PC-9 (cell line): ENCODE results near the gene LMBR1. TPM values are rescaled to one million over a fixed set of nuclear protein-coding genes. Genes with fewer than 3 reads are reported as not detected.

Experiments used
- BruUV-seq: library from RNA; stranded (reverse); fragments of 400-500 nt; replicated peaks from 2 replicates; lab custom pipeline; 2021; lab: Mats Ljungman, UMichigan
- CTCF ChIA-PET: fragments of 300-600 bp; sonication (Branson Sonifier 250); formaldehyde crosslinking; loops from one replicate; lab custom pipeline; 2022; ENCODE audit warnings: antibody characterized with exemption; lab: Charles Lee
- POLR2A ChIA-PET: fragments of 300-600 bp; sonication (Branson Sonifier 250); formaldehyde crosslinking; loops from one replicate; lab custom pipeline; 2022; ENCODE audit warnings: antibody characterized with exemption; ENCODE audit not compliant: unreplicated experiment; lab: Charles Lee
- DNase-seq, 2 experiments: peaks; one replicate each; pipeline versions ENCODE4 v3.0.0 to v3.0.0-alpha.2; 2015 to 2022; ENCODE audit warnings: mixed read lengths in 1 of 2
- H2AFZ ChIP-seq: fragments of 200-600 bp; sonication (generic); 2 replicates; pipeline ENCODE4 v1.8.1; 2017; ENCODE audit warnings: antibody characterized with exemption
- H3F3A ChIP-seq: fragments of 200-600 bp; sonication (generic); 2 replicates; pipeline ENCODE4 v1.8.1; 2017; ENCODE audit warnings: antibody characterized with exemption, mild to moderate bottlenecking, low read depth; ENCODE audit not compliant: insufficient read depth
- H3K27ac ChIP-seq: fragments of 200-600 bp; sonication (generic); 2 replicates; pipeline ENCODE4 v1.6.1; 2016; ENCODE audit warnings: mixed run types
- H3K27me3 ChIP-seq: fragments of 200-600 bp; sonication (generic); 2 replicates; pipeline ENCODE4 v1.6.1; 2016; ENCODE audit warnings: low read depth, mixed run types; ENCODE audit not compliant: insufficient read depth
- H3K36me3 ChIP-seq: fragments of 200-600 bp; sonication (generic); 2 replicates; pipeline ENCODE4 v1.6.1; 2016; ENCODE audit warnings: low read depth, mixed run types
- H3K4me1 ChIP-seq: fragments of 200-600 bp; sonication (generic); replicated peaks from 2 replicates; pipeline ENCODE4 v1.6.1; 2016; ENCODE audit warnings: mixed run types; ENCODE audit not compliant: insufficient read depth
- H3K4me2 ChIP-seq: fragments of 200-600 bp; sonication (generic); 2 replicates; pipeline ENCODE4 v1.6.1; 2017; ENCODE audit warnings: mixed run types
- H3K4me3 ChIP-seq: fragments of 200-600 bp; sonication (generic); 2 replicates; pipeline ENCODE4 v1.6.1; 2016; ENCODE audit warnings: mixed run types
- H3K79me2 ChIP-seq: fragments of 200-600 bp; sonication (generic); 2 replicates; pipeline ENCODE4 v1.6.1; 2017; ENCODE audit warnings: low read depth, mixed run types
- H3K9me2 ChIP-seq: fragments of 200-600 bp; sonication (generic); 2 replicates; pipeline ENCODE4 v1.8.1; 2017; ENCODE audit warnings: mild to moderate bottlenecking; ENCODE audit not compliant: insufficient read depth
- H3K9me3 ChIP-seq: fragments of 200-600 bp; sonication (generic); 2 replicates; pipeline ENCODE4 v1.8.1; 2016; ENCODE audit warnings: low read depth; ENCODE audit not compliant: insufficient read depth
- H4K20me1 ChIP-seq: fragments of 200-600 bp; sonication (generic); 2 replicates; pipeline ENCODE4 v1.8.1; 2017; ENCODE audit not compliant: insufficient read depth
- EZH2 ChIP-seq: fragments of 200-600 bp; sonication (generic); IDR thresholded peaks from 2 replicates; pipeline ENCODE4 v1.8.0; 2017; ENCODE audit warnings: antibody characterized with exemption, low read depth
- intact Hi-C: fragments of 100-400 bp; cut with micrococcal nuclease; formaldehyde crosslinking; loops from one replicate; pipeline ENCODE4 v1.10.0; 2022; ENCODE audit not compliant: unreplicated experiment
- total RNA-seq: library from RNA; stranded (reverse); gene quantifications from 2 replicates; pipeline ENCODE4 v1.2.3, GENCODE V29; 2021
- TF ChIP-seq, protein P1 (sequence below): fragments of 200-600 bp; sonication (generic); conservative IDR thresholded peaks from 2 replicates; pipeline ENCODE4 v1.6.1; 2017; ENCODE audit warnings: mixed run types, antibody characterized with exemption, mild to moderate bottlenecking, moderate library complexity

LMBR1 gene
- total RNA-seq, 1 experiment from 2014 or later: 85.0 TPM

DNA sequence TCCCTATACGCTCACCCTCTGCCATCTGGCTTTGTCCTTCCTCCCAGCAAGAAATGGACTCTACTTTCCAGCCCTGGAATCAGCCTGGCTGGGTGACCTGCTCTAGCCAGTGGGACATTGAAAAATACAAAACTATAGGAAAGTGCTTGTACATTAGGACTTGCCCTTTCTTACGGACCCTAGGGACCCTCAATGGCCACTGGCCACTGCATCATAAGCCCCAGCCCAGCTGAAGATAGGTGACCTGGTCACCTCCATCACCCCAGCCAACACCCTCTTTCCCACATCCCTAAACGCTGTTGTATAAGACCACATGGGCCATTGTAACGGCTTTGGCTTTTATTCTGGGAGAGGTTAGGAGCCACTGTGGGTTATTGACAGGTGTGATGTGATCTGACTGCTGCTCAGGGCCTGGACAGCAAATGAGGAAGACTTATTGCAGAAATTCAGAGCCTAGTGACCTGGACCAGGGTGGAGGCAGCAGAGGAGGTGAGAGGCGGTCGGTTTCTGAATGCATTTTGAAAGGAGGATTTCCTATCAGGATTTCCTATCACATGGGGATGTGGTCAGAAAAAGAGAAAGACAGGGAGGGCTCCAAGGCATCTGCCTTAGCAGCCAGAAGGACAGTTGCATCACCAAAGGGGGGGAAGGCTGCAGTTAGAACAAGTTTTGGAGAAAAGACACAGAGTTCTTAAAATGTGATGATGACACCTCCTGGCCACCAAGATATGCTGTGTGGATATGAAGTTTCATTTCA is 2.2 kb upstream of the LMBR1 start:
- no peak overlapping the region for H3K27ac ChIP-seq
- intact Hi-C loops: no loop called here
- H3K27me3 ChIP-seq: no peaks in the 10 kb centered on the region
- peaks cover 25% of the 10 kb centered on the region for H3K79me2 ChIP-seq
- no peak overlapping the region for H2AFZ ChIP-seq
- no peaks in the 10 kb centered on the region for H3K9me3 ChIP-seq
- no peaks in the 10 kb centered on the region for H3F3A ChIP-seq
- H3K4me2 ChIP-seq: no peak overlapping the region
- ChIA-PET CTCF (interaction anchor here (0.5 kb wide), 1 partner anchor 64 kb away, joined by 5 read pairs; no protein-coding TSS in a partner anchor), POLR2A (no interaction called here)
- DNase-seq: no peak
- BruUV-seq: no TSS peak
- peaks cover 6% of the 10 kb centered on the region; the same call in 1 of the 2 replicates for H4K20me1 ChIP-seq
- H3K36me3 ChIP-seq: no peaks in the 10 kb centered on the region
- H3K4me1 ChIP-seq: peaks cover 15% of the 10 kb centered on the region
- H3K9me2 ChIP-seq: no peaks in the 10 kb centered on the region
- no peak for TF ChIP-seq EZH2
- TF ChIP-seq, protein P1, sequence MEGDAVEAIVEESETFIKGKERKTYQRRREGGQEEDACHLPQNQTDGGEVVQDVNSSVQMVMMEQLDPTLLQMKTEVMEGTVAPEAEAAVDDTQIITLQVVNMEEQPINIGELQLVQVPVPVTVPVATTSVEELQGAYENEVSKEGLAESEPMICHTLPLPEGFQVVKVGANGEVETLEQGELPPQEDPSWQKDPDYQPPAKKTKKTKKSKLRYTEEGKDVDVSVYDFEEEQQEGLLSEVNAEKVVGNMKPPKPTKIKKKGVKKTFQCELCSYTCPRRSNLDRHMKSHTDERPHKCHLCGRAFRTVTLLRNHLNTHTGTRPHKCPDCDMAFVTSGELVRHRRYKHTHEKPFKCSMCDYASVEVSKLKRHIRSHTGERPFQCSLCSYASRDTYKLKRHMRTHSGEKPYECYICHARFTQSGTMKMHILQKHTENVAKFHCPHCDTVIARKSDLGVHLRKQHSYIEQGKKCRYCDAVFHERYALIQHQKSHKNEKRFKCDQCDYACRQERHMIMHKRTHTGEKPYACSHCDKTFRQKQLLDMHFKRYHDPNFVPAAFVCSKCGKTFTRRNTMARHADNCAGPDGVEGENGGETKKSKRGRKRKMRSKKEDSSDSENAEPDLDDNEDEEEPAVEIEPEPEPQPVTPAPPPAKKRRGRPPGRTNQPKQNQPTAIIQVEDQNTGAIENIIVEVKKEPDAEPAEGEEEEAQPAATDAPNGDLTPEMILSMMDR: no peak
- H3K4me3 ChIP-seq: no peak overlapping the region

DNA sequence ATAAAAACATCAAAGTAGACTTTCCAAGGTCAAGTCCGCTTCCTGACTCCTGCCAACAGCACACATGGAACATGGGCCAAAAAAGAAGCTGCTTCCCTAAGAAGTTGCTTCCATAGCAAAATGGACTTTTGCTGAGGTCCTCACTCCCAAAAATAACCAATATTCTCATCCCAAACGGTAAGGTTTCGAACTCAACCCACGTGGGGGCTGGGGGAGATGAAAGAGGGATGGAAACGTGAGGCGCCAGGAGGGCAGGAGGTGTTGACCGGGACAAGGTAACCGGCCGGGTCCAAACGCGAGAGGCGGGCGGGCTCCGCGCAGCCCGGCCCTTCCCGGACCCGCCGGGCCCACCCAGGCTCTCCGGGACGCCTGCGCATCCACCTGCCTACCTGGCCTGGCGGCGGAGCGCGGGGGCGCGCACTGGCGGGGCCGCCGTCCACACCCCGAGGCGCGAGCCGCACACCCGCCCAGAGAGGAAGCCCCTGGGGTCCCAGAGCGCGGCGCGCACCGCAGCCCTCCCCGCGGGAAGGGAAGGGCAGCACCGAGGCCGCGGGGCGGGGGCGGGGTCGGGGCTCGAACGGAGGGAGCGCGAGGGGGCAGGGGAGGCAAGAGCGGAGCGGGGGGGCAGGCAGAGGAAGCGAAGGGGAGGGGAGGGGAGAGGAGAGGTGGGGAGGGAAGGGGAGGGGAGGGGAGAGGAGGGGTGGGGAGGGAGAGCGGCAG is 742 bp downstream of the LMBR1 start:
- Histone ChIP-seq H3K27ac (no peak overlapping the region), H3K9me2 (no peaks in the 10 kb centered on the region), H3F3A (peaks cover 7% of the 10 kb centered on the region), H3K79me2 (peaks cover 54% of the 10 kb centered on the region), H3K27me3 (no peaks in the 10 kb centered on the region), H3K36me3 (0 out of 2 replicates have a peak, but pooled peaks cover 7% of the 10 kb centered on the region), H3K9me3 (no peaks in the 10 kb centered on the region), H4K20me1 (peaks cover 15% of the 10 kb centered on the region; the same call in 1 of the 2 replicates), H2AFZ (peak overlapping the region; percentile 77), H3K4me2 (peak overlapping the region; percentile 81), H3K4me3 (peak overlapping the region; percentile 64), H3K4me1 (peaks cover 29% of the 10 kb centered on the region)
- BruUV-seq: no TSS peak
- TF ChIP-seq, protein P1: no peak
- TF ChIP-seq EZH2: no peak
- intact Hi-C loops: loop anchor here (2.0 kb wide), 1 partner anchor 59 kb away; no protein-coding TSS in a partner anchor
- ChIA-PET CTCF (interaction anchor here (0.5 kb wide), 1 partner anchor 55 kb away, joined by 7 read pairs; no protein-coding TSS in a partner anchor), POLR2A (interaction anchor here (0.6 to 0.7 kb wide), 2 partner anchors 12 to 22 kb away, joined by 3 to 11 read pairs; no protein-coding TSS in a partner anchor)
- DNase-seq: peak; percentile 40 to 74

DNA sequence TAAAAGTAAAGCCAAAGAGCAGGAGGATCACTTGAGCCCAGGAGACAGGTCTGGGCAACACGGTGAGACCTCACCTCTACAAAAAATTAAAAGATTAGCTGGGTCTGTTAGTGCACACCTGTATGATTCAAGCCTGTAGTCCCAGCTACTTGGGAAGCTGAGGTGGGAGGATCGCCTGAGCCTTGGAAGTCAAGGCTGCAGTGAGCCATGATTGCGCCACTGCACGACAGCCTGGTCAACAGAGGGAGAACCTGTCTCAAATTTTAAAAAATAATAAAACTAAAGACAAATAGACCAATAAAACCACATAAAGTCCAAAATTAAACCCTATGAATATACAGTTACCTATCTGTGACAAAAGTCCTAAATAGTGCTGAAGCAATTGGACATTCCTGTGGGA is 3.2 kb downstream of the LMBR1 start:
- Histone ChIP-seq H3K79me2 (peaks cover 78% of the 10 kb centered on the region), H3K4me1 (peaks cover 29% of the 10 kb centered on the region)
- CTCF ChIA-PET: no interaction called here

More for the DNA sequence above, 3.2 kb downstream of the LMBR1 start:
- no peaks in the 10 kb centered on the region for H3K9me3 ChIP-seq
- POLR2A ChIA-PET: no interaction called here
- no peaks in the 10 kb centered on the region for H3K9me2 ChIP-seq
- no peak overlapping the region for H3K27ac ChIP-seq
- DNase-seq: no peak
- no TSS peak for BruUV-seq
- no peak overlapping the region for H3K4me2 ChIP-seq
- TF ChIP-seq, protein P1: no peak
- TF ChIP-seq EZH2: no peak
- H4K20me1 ChIP-seq: peaks cover 19% of the 10 kb centered on the region; the same call in 1 of the 2 replicates
- H3K27me3 ChIP-seq: no peaks in the 10 kb centered on the region
- H3F3A ChIP-seq: peaks cover 7% of the 10 kb centered on the region
- H3K4me3 ChIP-seq: no peak overlapping the region
- intact Hi-C loops: no loop called here
- no peak overlapping the region for H2AFZ ChIP-seq
- H3K36me3 ChIP-seq: 0 out of 2 replicates have a peak, but pooled peaks cover 7% of the 10 kb centered on the region
